GM19452 (cell line): ENCODE data around the gene PLP1.
A peak's percentile ranks its signal among the peaks of the same experiment; 100 is the strongest.

Experiments used
- ATAC-seq: cut with Tn5 transposase; IDR thresholded peaks from one replicate; pipeline ENCODE4 v1.9.1; 2021; ENCODE audit not compliant: unreplicated experiment

PLP1 gene

GRCh38 chrX:103823591-103823990 lies 47.0 kb downstream of the PLP1 start:
- no peak for ATAC-seq

GRCh38 chrX:103825881-103826280 lies 49.2 kb downstream of the PLP1 start:
- ATAC-seq: no peak

- ATAC-seq: no peak
Measured at GRCh38 chrX:103828529-103828928, 51.9 kb downstream of the PLP1 start.

- ATAC-seq: no peak
Measured at GRCh38 chrX:103830848-103831247, 54.2 kb downstream of the PLP1 start.

GRCh38 chrX:103831342-103831802 lies 54.7 kb downstream of the PLP1 start:
- peak; percentile 10 for ATAC-seq

GRCh38 chrX:103831803-103832544 lies 55.3 kb downstream of the PLP1 start, which contains the start of gene RAB9B:
RAB9B (minus strand) TSS chrX:103832257; CDS start chrX:103825784, 6,473 bp downstream.
- peak; percentile 90 for ATAC-seq

GRCh38 chrX:103839404-103839803 lies 62.8 kb downstream of the PLP1 start:
- ATAC-seq: no peak
